AG09319 (cell line): ENCODE measurements around the gene PTN.
"Not testable (repeated sequence)": the region's sequence is repeated elsewhere in the genome, so short reads cannot be mapped to it uniquely, and the experiment has no call there.

ENCODE experiments used
- DNase-seq: peaks from one replicate; pipeline ENCODE4 v3.0.0-alpha.2; 2010; ENCODE audit warnings: low read depth; ENCODE audit errors: extremely low read depth
- TF ChIP-seq, protein P1 (sequence below): IDR thresholded peaks from 2 replicates; pipeline ENCODE4 v1.5.1; 2011; ENCODE audit warnings: low read depth, mild to moderate bottlenecking, inconsistent platforms, low read length, moderate library complexity

The PTN gene

DNA sequence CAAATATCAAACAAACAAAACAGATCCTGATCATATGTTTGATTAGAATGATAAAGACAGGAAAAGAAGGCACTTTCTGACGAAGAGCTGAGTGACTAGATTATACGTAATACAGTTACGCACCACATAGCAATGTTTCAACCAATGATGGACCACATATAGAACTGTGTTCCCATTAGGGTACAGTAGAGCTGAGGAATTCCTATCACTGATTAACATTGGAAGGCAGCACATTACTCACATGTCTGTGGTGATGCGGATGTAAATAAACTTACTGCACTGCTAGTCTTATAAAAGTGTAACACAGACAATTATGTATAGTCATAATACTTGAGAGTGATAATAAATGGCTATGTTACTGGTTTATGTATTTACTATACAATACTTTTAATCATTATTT lies 98.3 kb downstream of the PTN start:
- DNase-seq = no peak
- TF ChIP-seq, protein P1, sequence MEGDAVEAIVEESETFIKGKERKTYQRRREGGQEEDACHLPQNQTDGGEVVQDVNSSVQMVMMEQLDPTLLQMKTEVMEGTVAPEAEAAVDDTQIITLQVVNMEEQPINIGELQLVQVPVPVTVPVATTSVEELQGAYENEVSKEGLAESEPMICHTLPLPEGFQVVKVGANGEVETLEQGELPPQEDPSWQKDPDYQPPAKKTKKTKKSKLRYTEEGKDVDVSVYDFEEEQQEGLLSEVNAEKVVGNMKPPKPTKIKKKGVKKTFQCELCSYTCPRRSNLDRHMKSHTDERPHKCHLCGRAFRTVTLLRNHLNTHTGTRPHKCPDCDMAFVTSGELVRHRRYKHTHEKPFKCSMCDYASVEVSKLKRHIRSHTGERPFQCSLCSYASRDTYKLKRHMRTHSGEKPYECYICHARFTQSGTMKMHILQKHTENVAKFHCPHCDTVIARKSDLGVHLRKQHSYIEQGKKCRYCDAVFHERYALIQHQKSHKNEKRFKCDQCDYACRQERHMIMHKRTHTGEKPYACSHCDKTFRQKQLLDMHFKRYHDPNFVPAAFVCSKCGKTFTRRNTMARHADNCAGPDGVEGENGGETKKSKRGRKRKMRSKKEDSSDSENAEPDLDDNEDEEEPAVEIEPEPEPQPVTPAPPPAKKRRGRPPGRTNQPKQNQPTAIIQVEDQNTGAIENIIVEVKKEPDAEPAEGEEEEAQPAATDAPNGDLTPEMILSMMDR = no peak

DNA sequence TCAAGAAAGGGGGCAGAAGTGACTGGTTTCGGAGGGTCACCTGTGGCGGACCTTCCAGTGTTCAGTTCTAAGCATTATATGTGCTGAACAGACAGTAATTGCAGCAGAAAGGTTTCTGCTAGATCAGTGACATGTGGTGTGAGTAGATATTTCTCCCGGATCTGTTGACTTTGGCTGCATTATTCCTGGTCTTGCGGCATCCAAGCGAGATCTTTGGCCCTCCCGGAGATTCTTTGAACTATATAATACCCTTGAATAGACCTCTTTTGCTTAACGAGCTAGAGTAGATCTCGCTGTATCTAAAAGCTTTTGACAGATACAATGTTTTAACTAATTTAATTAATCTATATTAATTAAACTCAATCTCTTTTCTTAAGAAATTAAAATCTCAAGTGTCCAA lies 99.8 kb downstream of the PTN start:
- TF ChIP-seq, protein P1 = no peak
- DNase-seq = no peak

DNA sequence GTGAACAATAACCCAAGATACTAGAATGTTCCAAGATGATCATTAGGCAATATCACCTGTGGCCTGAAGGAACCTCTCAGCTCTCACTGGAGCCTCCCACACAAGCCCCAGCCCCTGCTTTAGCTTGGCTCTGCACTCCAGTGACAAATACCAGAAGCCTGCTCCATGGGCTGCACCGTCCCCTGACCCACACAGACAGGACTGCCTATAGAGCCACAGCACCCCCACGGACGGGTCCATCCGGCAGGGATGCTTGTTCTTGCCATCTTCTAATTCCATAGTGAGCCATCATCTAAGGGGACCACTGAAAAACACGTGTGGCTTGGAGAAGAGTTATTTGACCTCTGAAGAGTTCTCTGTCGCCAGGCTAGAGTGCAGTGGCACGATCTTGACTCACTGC lies 100.9 kb downstream of the PTN start:
- no peak for DNase-seq
- TF ChIP-seq, protein P1 = no peak

DNA sequence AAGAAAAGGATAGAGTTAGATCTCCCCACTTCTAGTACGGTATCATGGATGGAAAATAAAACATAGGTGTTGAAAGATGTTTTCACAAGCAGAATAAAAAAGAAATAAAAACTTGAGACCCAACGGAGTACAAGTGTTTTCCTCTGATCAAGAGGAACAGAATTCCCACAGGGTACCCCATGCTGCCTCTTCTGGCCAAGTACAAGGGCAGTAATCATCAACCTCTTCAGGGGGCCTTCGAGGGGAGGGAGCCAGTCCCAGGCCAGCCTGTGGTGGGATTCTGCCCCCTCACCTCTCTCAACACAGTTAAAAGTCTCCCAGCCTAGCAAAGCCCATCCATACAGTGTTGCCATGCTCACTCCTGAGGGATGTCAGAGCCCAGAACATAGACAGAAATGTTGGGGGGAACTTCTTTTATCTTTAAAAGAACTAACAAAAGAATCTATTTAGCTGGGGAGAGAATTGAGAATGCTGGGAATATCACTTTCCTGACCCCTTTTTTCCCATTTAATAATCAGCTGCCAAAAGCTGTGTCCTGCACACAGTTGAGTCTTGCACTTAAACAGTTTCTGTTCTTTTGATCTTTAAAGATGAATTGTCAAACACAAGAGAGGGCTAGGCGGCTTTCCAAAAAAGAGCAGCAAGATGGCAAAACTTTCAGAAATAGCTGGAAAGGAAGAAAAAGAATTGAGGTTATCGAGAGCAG lies 101.7 kb downstream of the PTN start:
- no peak for DNase-seq
- TF ChIP-seq, protein P1 = no peak

DNA sequence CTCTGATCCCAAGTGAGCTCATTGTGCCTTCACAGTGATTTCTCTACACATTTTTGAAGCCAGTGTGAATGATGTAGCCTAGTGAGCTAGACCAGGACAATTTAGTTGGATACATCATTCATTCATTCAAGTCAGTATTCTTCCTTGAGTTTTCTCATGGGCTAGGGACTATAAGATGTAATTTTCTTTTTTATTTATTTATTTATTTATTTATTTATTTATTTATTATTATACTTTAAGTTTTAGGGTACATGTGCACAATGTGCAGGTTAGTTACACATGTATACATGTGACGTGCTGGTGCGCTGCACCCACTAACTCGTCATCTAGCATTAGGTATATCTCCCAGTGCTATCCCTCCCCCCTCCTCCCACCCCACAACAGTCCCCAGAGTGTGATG lies 104.3 kb downstream of the PTN start:
- DNase-seq = not testable (repeated sequence)

DNA sequence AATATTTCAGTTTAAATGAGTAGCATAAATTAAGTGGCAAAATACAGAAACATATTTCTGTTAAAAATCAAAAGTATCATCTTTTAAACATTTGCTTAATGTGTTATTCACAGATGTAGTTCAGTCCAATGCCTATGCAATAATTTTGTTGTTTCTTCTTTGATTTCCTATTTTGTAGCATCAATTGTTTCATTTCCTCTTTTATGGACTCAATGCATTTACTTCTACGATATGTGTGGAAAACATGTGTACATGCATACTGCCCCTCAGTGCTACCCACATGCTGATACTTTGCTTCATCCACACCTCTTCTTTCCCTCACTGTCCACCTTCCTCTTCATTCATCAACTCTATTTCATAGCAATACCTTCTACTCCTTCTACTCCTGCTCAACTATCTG lies 108.1 kb downstream of the PTN start:
- TF ChIP-seq, protein P1 = no peak
- DNase-seq = no peak

DNA sequence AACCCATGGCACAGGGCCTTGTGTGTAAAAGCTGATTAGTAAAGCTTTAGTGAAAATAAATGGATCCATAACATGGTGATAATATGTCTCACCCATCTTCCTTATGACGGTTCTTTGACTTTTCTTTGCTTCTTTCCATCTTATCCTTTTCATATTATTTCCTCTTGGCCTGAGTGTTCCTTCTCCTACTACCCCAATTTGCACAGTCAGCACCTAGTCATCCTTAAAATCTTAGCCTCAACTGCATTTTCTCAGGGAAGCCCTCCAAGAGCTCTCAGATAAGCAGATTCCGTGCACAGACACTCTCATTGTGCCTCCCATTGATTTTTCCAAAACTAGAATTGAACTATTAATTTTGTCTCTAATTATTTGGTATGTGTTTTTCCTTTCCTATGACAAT lies 112.4 kb downstream of the PTN start:
- DNase-seq = no peak
- TF ChIP-seq, protein P1 = no peak

DNA sequence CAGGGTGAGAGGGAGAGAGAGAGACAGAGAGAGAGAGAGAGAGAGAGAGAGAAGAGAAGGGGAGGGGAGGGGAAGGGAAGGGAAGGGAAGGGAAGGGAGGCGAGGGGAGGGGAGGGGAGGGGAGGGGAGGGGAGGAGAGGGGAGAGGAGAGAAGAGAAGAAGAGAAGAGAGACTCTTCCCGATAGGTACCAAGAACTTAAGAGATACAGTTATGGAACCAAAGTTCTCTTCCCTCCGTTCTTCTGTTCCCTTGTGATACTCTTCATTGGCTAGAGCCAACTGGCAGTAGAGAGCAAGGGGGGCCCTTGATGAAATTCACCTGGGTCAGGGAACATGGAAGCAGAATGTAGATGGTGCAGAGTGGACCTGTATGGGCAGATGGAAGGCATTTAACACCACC lies 122.1 kb downstream of the PTN start:
- TF ChIP-seq, protein P1 = no peak

More for the DNA sequence above, 122.1 kb downstream of the PTN start:
- no peak for DNase-seq
